ENCODE measurements around the gene OBSCN.

Gene OBSCN

DNA sequence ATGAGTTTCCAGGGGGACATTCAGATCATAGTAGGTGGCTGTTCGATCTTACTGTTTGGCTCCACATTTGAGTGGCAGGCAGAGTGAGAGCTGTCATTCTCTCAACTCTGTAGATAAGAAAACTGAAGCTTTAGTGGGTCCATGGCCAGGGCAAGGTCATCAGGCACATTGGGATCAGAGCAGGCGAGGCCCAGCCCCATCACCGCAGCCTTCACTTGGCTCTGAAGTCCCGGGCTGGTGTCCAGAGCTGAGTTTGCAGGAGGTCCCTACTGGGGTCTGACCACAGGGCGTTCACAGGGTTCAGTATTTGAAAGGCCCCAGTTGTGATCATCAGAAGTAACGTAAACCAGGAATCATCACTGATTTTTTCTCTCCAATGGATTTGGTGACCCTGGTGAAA, 76.7 kb downstream of the OBSCN start:
- H3K9ac ChIP-seq (ENCODE audit: low read depth in 1 of 2, low read length in 2 of 2): no peak overlapping the region
- H3K4me1 ChIP-seq (ENCODE audit: control insufficient read depth in 2 of 2, insufficient read depth in 2 of 2, low read length in 2 of 2): no peaks in the 10 kb centered on the region
- no peak overlapping the region for H3K27ac ChIP-seq (ENCODE audit: low read depth in 2 of 2, low read length in 2 of 2)
- H3K36me3 ChIP-seq (ENCODE audit: control insufficient read depth in 2 of 2, insufficient read depth in 2 of 2, low read length in 2 of 2): peaks cover 0 to under 1% of the 10 kb centered on the region in 2 donors
- no peaks in the 10 kb centered on the region for H3K27me3 ChIP-seq (ENCODE audit: control insufficient read depth in 2 of 2, insufficient read depth in 2 of 2, low read length in 2 of 2)
- H3K4me3 ChIP-seq (ENCODE audit: low read length in 2 of 2): no peak overlapping the region
- H3K9me3 ChIP-seq (ENCODE audit: control insufficient read depth in 2 of 2, low read length in 2 of 2): no peaks in the 10 kb centered on the region

GRCh38 chr1:228285661-228286504, 78.0 kb downstream of the OBSCN start:
- H3K27ac ChIP-seq (ENCODE audit: low read depth in 2 of 2, low read length in 2 of 2): no peak overlapping the region
- no peak overlapping the region for H3K4me3 ChIP-seq (ENCODE audit: low read length in 2 of 2)
- no peak overlapping the region for H3K9ac ChIP-seq (ENCODE audit: low read depth in 1 of 2, low read length in 2 of 2)
- H3K4me1 ChIP-seq (ENCODE audit: control insufficient read depth in 2 of 2, insufficient read depth in 2 of 2, low read length in 2 of 2): no peaks in the 10 kb centered on the region
- no peaks in the 10 kb centered on the region for H3K27me3 ChIP-seq (ENCODE audit: control insufficient read depth in 2 of 2, insufficient read depth in 2 of 2, low read length in 2 of 2)
- no peaks in the 10 kb centered on the region for H3K36me3 ChIP-seq (ENCODE audit: control insufficient read depth in 2 of 2, insufficient read depth in 2 of 2, low read length in 2 of 2)
- H3K9me3 ChIP-seq (ENCODE audit: control insufficient read depth in 2 of 2, low read length in 2 of 2): no peaks in the 10 kb centered on the region

DNA sequence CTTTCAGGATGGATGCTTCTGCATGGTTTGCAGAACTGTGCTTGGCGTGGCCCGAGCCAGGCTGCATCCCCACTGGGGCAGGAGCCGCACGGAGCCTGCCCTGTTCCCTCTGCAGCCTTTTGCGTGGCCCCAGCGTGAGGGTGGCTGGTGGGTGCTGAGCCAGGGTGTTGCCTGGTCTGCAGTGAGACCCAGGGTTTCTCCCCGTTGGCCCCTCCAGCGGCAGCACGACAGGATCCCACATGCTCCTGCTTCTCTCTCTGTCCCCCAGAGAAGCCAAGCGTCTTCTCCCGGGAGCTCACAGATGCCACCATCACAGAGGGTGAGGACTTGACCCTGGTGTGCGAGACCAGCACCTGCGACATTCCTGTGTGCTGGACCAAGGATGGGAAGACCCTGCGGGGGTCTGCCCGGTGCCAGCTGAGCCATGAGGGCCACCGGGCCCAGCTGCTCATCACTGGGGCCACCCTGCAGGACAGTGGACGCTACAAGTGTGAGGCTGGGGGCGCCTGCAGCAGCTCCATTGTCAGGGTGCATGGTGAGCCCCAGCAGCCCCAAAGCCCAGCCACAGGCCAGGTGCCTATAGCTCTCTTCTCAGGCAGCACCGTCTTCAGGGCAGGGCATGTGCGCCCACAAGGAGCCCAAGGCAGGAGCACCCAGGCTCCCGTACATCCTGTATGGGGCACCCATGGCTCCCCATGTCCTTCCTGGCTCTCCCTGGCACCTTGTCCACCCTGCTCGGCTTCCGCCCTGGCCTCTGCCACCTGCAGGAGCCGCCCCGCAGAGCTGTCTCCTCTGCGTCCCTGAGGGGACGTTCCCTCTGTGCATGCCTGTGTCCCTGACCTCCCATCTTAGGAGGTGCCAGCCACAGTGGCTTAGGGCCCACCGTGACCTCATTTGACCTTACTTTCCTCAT, 78.9 kb downstream of the OBSCN start:
- no peak overlapping the region for H3K27ac ChIP-seq (ENCODE audit: low read depth in 2 of 2, low read length in 2 of 2)
- no peak overlapping the region for H3K4me3 ChIP-seq (ENCODE audit: low read length in 2 of 2)
- no peaks in the 10 kb centered on the region for H3K27me3 ChIP-seq (ENCODE audit: control insufficient read depth in 2 of 2, insufficient read depth in 2 of 2, low read length in 2 of 2)
- H3K9ac ChIP-seq (ENCODE audit: low read depth in 1 of 2, low read length in 2 of 2): no peak overlapping the region
- no peaks in the 10 kb centered on the region for H3K4me1 ChIP-seq (ENCODE audit: control insufficient read depth in 2 of 2, insufficient read depth in 2 of 2, low read length in 2 of 2)
- H3K36me3 ChIP-seq (ENCODE audit: control insufficient read depth in 2 of 2, insufficient read depth in 2 of 2, low read length in 2 of 2): no peaks in the 10 kb centered on the region
- no peaks in the 10 kb centered on the region for H3K9me3 ChIP-seq (ENCODE audit: control insufficient read depth in 2 of 2, low read length in 2 of 2)

GRCh38 chr1:228287541-228288425, 79.9 kb downstream of the OBSCN start:
- Histone ChIP-seq H3K27ac (ENCODE audit: low read depth in 2 of 2, low read length in 2 of 2) (no peak overlapping the region), H3K4me3 (ENCODE audit: low read length in 2 of 2) (no peak overlapping the region), H3K27me3 (ENCODE audit: control insufficient read depth in 2 of 2, insufficient read depth in 2 of 2, low read length in 2 of 2) (no peaks in the 10 kb centered on the region), H3K9me3 (ENCODE audit: control insufficient read depth in 2 of 2, low read length in 2 of 2) (no peaks in the 10 kb centered on the region), H3K4me1 (ENCODE audit: control insufficient read depth in 2 of 2, insufficient read depth in 2 of 2, low read length in 2 of 2) (no peaks in the 10 kb centered on the region), H3K36me3 (ENCODE audit: control insufficient read depth in 2 of 2, insufficient read depth in 2 of 2, low read length in 2 of 2) (no peaks in the 10 kb centered on the region), H3K9ac (ENCODE audit: low read depth in 1 of 2, low read length in 2 of 2) (no peak overlapping the region)

DNA sequence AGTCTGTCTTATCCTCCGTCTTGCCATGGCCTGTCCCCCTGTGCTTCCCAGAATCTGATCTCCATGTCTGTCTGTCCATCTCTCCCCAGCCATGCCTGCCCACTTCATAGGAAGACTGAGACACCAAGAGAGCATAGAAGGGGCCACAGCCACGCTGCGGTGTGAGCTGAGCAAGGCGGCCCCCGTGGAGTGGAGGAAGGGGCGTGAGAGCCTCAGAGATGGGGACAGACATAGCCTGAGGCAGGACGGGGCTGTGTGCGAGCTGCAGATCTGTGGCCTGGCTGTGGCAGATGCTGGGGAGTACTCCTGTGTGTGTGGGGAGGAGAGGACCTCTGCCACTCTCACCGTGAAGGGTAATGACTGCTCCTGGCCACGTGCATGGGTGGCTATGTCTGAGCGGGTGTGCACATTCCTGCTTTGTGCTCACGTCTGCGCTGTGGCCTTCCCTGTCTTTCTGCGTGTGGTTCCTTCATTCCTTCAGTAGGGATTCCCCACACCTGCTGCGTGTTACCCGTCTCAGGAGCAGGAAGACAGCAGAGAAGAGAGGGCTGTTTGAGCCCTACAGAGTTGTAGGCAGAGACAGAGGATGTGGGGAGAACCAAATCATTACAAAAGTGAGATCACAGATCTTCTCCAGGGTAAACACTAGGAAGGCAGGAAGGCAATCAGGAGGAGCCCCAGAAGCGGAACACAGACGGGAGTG, 80.8 kb downstream of the OBSCN start:
- no peak overlapping the region for H3K9ac ChIP-seq (ENCODE audit: low read depth in 1 of 2, low read length in 2 of 2)
- H3K4me1 ChIP-seq (ENCODE audit: control insufficient read depth in 2 of 2, insufficient read depth in 2 of 2, low read length in 2 of 2): no peaks in the 10 kb centered on the region
- H3K27ac ChIP-seq (ENCODE audit: low read depth in 2 of 2, low read length in 2 of 2): no peak overlapping the region
- no peaks in the 10 kb centered on the region for H3K36me3 ChIP-seq (ENCODE audit: control insufficient read depth in 2 of 2, insufficient read depth in 2 of 2, low read length in 2 of 2)
- H3K27me3 ChIP-seq (ENCODE audit: control insufficient read depth in 2 of 2, insufficient read depth in 2 of 2, low read length in 2 of 2): no peaks in the 10 kb centered on the region
- H3K4me3 ChIP-seq (ENCODE audit: low read length in 2 of 2): no peak overlapping the region
- H3K9me3 ChIP-seq (ENCODE audit: control insufficient read depth in 2 of 2, low read length in 2 of 2): no peaks in the 10 kb centered on the region

GRCh38 chr1:228289239-228289849, 81.5 kb downstream of the OBSCN start:
- H3K4me3 ChIP-seq (ENCODE audit: low read length in 2 of 2): no peak overlapping the region
- H3K27me3 ChIP-seq (ENCODE audit: control insufficient read depth in 2 of 2, insufficient read depth in 2 of 2, low read length in 2 of 2): no peaks in the 10 kb centered on the region
- H3K36me3 ChIP-seq (ENCODE audit: control insufficient read depth in 2 of 2, insufficient read depth in 2 of 2, low read length in 2 of 2): no peaks in the 10 kb centered on the region
- no peak overlapping the region for H3K27ac ChIP-seq (ENCODE audit: low read depth in 2 of 2, low read length in 2 of 2)
- no peaks in the 10 kb centered on the region for H3K4me1 ChIP-seq (ENCODE audit: control insufficient read depth in 2 of 2, insufficient read depth in 2 of 2, low read length in 2 of 2)
- H3K9ac ChIP-seq (ENCODE audit: low read depth in 1 of 2, low read length in 2 of 2): no peak overlapping the region
- no peaks in the 10 kb centered on the region for H3K9me3 ChIP-seq (ENCODE audit: control insufficient read depth in 2 of 2, low read length in 2 of 2)

DNA sequence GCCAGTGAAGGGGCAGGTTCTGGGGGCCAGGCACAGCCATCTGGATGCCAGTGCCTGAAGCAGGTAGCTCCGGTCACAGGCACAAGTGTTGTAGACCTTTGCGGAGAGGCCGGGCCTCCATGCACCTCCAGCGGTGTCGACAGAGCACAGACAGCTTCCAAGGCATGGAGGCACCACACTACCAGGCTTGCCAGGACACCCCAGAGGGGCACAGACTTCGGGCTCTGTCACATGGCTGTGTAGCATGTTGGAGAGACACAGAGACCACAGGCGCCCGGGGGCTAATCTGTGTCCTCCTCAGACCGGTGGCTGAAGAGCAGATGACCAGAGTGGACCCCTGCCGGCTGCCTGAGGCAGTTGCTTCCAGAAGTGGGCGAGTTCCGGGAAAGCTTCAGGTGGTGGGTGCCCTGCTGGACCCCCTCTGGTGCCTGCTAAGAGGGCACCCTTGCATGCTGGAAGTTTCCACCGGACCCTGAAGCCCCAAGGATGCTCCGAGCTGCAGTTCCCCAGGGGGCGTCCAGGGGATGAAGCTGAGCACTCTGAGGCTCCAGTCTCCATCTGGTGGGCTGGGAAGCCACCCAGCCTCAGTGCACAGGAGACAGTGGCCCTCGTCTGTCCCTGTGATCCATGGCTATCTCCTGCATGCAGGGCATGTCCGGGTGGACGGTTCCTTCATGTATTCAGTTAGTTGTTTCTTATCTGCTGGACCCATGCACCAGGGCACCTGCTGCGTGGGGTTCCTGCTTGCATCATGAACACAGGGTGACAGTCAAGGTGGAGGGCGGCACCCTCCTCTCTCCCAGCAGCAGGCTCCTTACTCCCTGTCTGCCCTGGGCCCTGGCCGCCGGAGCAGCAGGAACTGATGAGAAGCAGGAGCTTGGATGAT, 82.4 kb downstream of the OBSCN start:
- Histone ChIP-seq H3K27me3 (ENCODE audit: control insufficient read depth in 2 of 2, insufficient read depth in 2 of 2, low read length in 2 of 2) (no peaks in the 10 kb centered on the region), H3K4me1 (ENCODE audit: control insufficient read depth in 2 of 2, insufficient read depth in 2 of 2, low read length in 2 of 2) (no peaks in the 10 kb centered on the region), H3K9me3 (ENCODE audit: control insufficient read depth in 2 of 2, low read length in 2 of 2) (no peaks in the 10 kb centered on the region), H3K4me3 (ENCODE audit: low read length in 2 of 2) (no peak overlapping the region), H3K9ac (ENCODE audit: low read depth in 1 of 2, low read length in 2 of 2) (no peak overlapping the region), H3K36me3 (ENCODE audit: control insufficient read depth in 2 of 2, insufficient read depth in 2 of 2, low read length in 2 of 2) (no peaks in the 10 kb centered on the region), H3K27ac (ENCODE audit: low read depth in 2 of 2, low read length in 2 of 2) (no peak overlapping the region)

GRCh38 chr1:228291906-228292608, 84.2 kb downstream of the OBSCN start:
- no peaks in the 10 kb centered on the region for H3K9me3 ChIP-seq (ENCODE audit: control insufficient read depth in 2 of 2, low read length in 2 of 2)
- H3K27me3 ChIP-seq (ENCODE audit: control insufficient read depth in 2 of 2, insufficient read depth in 2 of 2, low read length in 2 of 2): no peaks in the 10 kb centered on the region
- H3K27ac ChIP-seq (ENCODE audit: low read depth in 2 of 2, low read length in 2 of 2): no peak overlapping the region
- no peak overlapping the region for H3K4me3 ChIP-seq (ENCODE audit: low read length in 2 of 2)
- no peaks in the 10 kb centered on the region for H3K36me3 ChIP-seq (ENCODE audit: control insufficient read depth in 2 of 2, insufficient read depth in 2 of 2, low read length in 2 of 2)
- no peak overlapping the region for H3K9ac ChIP-seq (ENCODE audit: low read depth in 1 of 2, low read length in 2 of 2)
- H3K4me1 ChIP-seq (ENCODE audit: control insufficient read depth in 2 of 2, insufficient read depth in 2 of 2, low read length in 2 of 2): no peaks in the 10 kb centered on the region

All from mucosa of rectum (tissue), 2 donors.